Thyroid gland (tissue), 4 donors: ENCODE measurements around the gene ZNF496.

ENCODE experiments used
- POLR2A ChIP-seq, 2 donors: fragments of 450-650 bp; IDR thresholded peaks; one replicate each; pipeline ENCODE4 v1.6.1; 2017; ENCODE audit warnings: antibody characterized with exemption in 2 of 2, mild to moderate bottlenecking in 2 of 2, moderate library complexity in 1 of 2
- TF ChIP-seq, protein P1 (sequence below), 6 experiments: fragments of 200-600 bp in 3 of 6; fragments of 450-650 bp in 3 of 6; sonication (generic) in 3 of 6; IDR thresholded peaks; one replicate each; pipeline ENCODE4 v1.5.1; 2016 to 2019; ENCODE audit warnings: antibody characterized with exemption in 6 of 6, mild to moderate bottlenecking in 2 of 6, inconsistent platforms in 1 of 6, moderate library complexity in 1 of 6

DNA sequence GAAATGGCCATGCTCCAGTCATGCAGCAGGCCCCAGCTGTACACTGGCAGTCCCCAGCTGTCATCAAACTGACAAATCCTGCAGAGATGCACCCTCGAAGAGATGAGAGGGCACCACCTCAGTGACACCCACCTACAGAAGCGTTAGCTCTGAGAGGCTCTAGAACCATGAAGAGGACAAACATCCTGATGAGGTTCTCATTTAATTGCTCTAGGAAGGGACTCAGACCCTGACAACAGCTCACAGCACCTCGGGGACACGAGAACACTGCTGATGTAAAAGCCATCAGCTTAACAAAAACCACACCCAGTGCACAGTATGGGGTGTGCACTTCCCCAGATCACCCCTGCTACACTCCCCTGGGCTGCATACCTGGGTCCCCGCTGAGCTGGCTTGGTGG, 3.4 kb downstream of the ZNF496 start:
- TF ChIP-seq, protein P1, sequence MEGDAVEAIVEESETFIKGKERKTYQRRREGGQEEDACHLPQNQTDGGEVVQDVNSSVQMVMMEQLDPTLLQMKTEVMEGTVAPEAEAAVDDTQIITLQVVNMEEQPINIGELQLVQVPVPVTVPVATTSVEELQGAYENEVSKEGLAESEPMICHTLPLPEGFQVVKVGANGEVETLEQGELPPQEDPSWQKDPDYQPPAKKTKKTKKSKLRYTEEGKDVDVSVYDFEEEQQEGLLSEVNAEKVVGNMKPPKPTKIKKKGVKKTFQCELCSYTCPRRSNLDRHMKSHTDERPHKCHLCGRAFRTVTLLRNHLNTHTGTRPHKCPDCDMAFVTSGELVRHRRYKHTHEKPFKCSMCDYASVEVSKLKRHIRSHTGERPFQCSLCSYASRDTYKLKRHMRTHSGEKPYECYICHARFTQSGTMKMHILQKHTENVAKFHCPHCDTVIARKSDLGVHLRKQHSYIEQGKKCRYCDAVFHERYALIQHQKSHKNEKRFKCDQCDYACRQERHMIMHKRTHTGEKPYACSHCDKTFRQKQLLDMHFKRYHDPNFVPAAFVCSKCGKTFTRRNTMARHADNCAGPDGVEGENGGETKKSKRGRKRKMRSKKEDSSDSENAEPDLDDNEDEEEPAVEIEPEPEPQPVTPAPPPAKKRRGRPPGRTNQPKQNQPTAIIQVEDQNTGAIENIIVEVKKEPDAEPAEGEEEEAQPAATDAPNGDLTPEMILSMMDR (IDR thresholded peaks at IDR 0.05), result no peak
- TF ChIP-seq POLR2A (IDR thresholded peaks at IDR 0.05), result no peak
